A549 (cell line): ENCODE data around the gene ACACA.

Source experiments
- CTCF ChIP-seq: fragments of >200 bp; sonication (Bioruptor Twin); formaldehyde crosslinking; IDR thresholded peaks from 3 replicates; pipeline ENCODE4 v1.5.1; 2016
- EHMT2 ChIP-seq: fragments of 200-600 bp; sonication (generic); IDR thresholded peaks from 2 replicates; pipeline ENCODE4 v1.6.1; 2016; ENCODE audit warnings: antibody characterized with exemption, low read depth, mild to moderate bottlenecking, moderate library complexity
- EP300 ChIP-seq, 2 experiments: fragments of >200 bp; sonication (Bioruptor Twin); formaldehyde crosslinking; IDR thresholded peaks; 2 replicates in 1 of 2; 3 replicates in 1 of 2; pipeline ENCODE4 v1.6.1; 2016 to 2017
- HDAC2 ChIP-seq: fragments of 200-600 bp; sonication (generic); IDR thresholded peaks from 2 replicates; pipeline ENCODE4 v1.6.1; 2016
- JUNB ChIP-seq: fragments of >200 bp; sonication (Bioruptor Twin); formaldehyde crosslinking; IDR thresholded peaks from 2 replicates; pipeline ENCODE4 v1.6.1; 2016
- KDM1A ChIP-seq: fragments of 200-600 bp; sonication (generic); IDR thresholded peaks from 2 replicates; pipeline ENCODE4 v1.6.1; 2016; ENCODE audit warnings: low read depth, mild to moderate bottlenecking
- MAFK ChIP-seq: fragments of 450-650 bp; IDR thresholded peaks from 2 replicates; pipeline ENCODE4 v1.6.1; 2014; ENCODE audit not compliant: partially characterized antibody
- MAX ChIP-seq: IDR thresholded peaks from 2 replicates; pipeline ENCODE4 v1.6.1; 2012
- PBX3 ChIP-seq: IDR thresholded peaks from 2 replicates; pipeline ENCODE4 v1.6.1; 2012
- RCOR1 ChIP-seq: fragments of 150-350 bp; IDR thresholded peaks from 2 replicates; pipeline ENCODE4 v1.6.1; 2014; ENCODE audit warnings: antibody characterized with exemption, low read length, low read depth
- RFX5 ChIP-seq: fragments of 450-650 bp; IDR thresholded peaks from 2 replicates; pipeline ENCODE4 v1.7.1; 2014; ENCODE audit warnings: antibody characterized with exemption, mild to moderate bottlenecking, moderate library complexity
- SMC3 ChIP-seq: fragments of >200 bp; sonication (Bioruptor Twin); formaldehyde crosslinking; IDR thresholded peaks from 3 replicates; pipeline ENCODE4 v1.6.1; 2018; ENCODE audit warnings: inconsistent platforms

- TF ChIP-seq CTCF, result no peak
- no peak for TF ChIP-seq MAFK
- no peak for TF ChIP-seq EHMT2
- TF ChIP-seq PBX3, result no peak
- no peak for TF ChIP-seq HDAC2
- TF ChIP-seq SMC3, result no peak
- no peak for TF ChIP-seq KDM1A
- TF ChIP-seq RFX5, result no peak
- TF ChIP-seq RCOR1, result no peak
- no peak for TF ChIP-seq JUNB
- TF ChIP-seq MAX, result no peak
- no peak for TF ChIP-seq EP300 (IDR thresholded peaks at IDR 0.05)
These were observed 107.2 kb downstream of the ACACA start for GRCh38 chr17:37299257-37299980.
